A549 (cell line): Measurements from ENCODE around the gene TSPAN5. TPM values are rescaled to one million over a fixed set of nuclear protein-coding genes. Genes with fewer than 3 reads are reported as not detected.

Experiments used
- ATAC-seq, 2 experiments: fragments of 200-7000 bp in 1 of 2; fragments of >200 bp in 1 of 2; cut with Nextera tagmentation in 1 of 2; cut with Tn5 transposase in 1 of 2; 3 replicates each; pipeline versions ENCODE4 v1.8.0 to v1.9.1; 2018 to 2020; ENCODE audit warnings: mild to moderate bottlenecking in 1 of 2, moderate library complexity in 1 of 2
- CTCF ChIA-PET: fragments of 300-600 bp; sonication (Branson Sonifier 250); formaldehyde crosslinking; extraction: SDS; loops from one replicate; lab custom pipeline; 2021; ENCODE audit warnings: antibody characterized with exemption, inconsistent platforms; lab: Yijun Ruan, JAX
- POLR2A ChIA-PET: fragments of 350-600 bp; formaldehyde crosslinking; extraction: SDS; loops from one replicate; lab custom pipeline; 2021; ENCODE audit warnings: antibody characterized with exemption, inconsistent platforms; lab: Yijun Ruan, JAX
- DNase-seq, 2 experiments: peaks; one replicate each; pipeline versions ENCODE4 v3.0.0 to v3.0.0-alpha.2; 2011 to 2016; ENCODE audit warnings: low read depth in 1 of 2, low spot score in 1 of 2
- FAIRE-seq: peaks from 2 replicates; lab custom pipeline; 2011; peaks lifted over from hg19 to GRCh38; lab: Jason Lieb, UNC
- H3K27ac ChIP-seq, 2 experiments: fragments of >200 bp; sonication (Bioruptor Twin); formaldehyde crosslinking; 3 replicates each; pipeline ENCODE4 v1.5.1; 2016 to 2017
- H3K4me1 ChIP-seq: fragments of >200 bp; sonication (Bioruptor Twin); formaldehyde crosslinking; 3 replicates; pipeline ENCODE4 v1.6.1; 2016
- H3K4me2 ChIP-seq: fragments of >200 bp; sonication (Bioruptor Twin); formaldehyde crosslinking; 3 replicates; pipeline ENCODE4 v1.6.1; 2016
- H3K4me3 ChIP-seq: fragments of >200 bp; sonication (Bioruptor Twin); formaldehyde crosslinking; 3 replicates; pipeline ENCODE4 v1.5.1; 2016
- H3K9me3 ChIP-seq: fragments of >200 bp; sonication (Bioruptor Twin); formaldehyde crosslinking; 3 replicates; pipeline ENCODE4 v1.6.1; 2016
- CBX2 ChIP-seq: fragments of 200-600 bp; sonication (generic); IDR thresholded peaks from 2 replicates; pipeline ENCODE4 v1.6.1; 2016; ENCODE audit warnings: low read depth, mild to moderate bottlenecking, borderline replicate concordance
- CBX8 ChIP-seq: fragments of 200-600 bp; sonication (generic); IDR thresholded peaks from 2 replicates; pipeline ENCODE4 v1.6.1; 2016
- CHD2 ChIP-seq: fragments of 150-350 bp; IDR thresholded peaks from 2 replicates; pipeline ENCODE4 v1.6.1; 2014; ENCODE audit warnings: low read length; ENCODE audit not compliant: partially characterized antibody
- ELK1 ChIP-seq: fragments of 150-350 bp; IDR thresholded peaks from 2 replicates; pipeline ENCODE4 v1.6.1; 2014; ENCODE audit warnings: low read depth, mild to moderate bottlenecking, low read length
- EP300 ChIP-seq, 2 experiments: fragments of >200 bp; sonication (Bioruptor Twin); formaldehyde crosslinking; IDR thresholded peaks; 2 replicates in 1 of 2; 3 replicates in 1 of 2; pipeline ENCODE4 v1.6.1; 2016 to 2017
- ESRRA ChIP-seq: fragments of 150-350 bp; IDR thresholded peaks from 2 replicates; pipeline ENCODE4 v1.6.1; 2014; ENCODE audit warnings: mild to moderate bottlenecking, low read length, borderline replicate concordance
- FOSL2 ChIP-seq, 2 experiments: fragments of 450-650 bp in 1 of 2; fragments of >200 bp in 1 of 2; sonication (Bioruptor Twin) in 1 of 2; formaldehyde crosslinking; IDR thresholded peaks; 2 replicates each; pipeline versions ENCODE4 v1.5.0 to v1.6.1; 2016 to 2020; ENCODE audit warnings: mild to moderate bottlenecking in 1 of 2, moderate library complexity in 1 of 2
- FOXS1 ChIP-seq: fragments of 250-450 bp; sonication (Bioruptor Pico); IDR thresholded peaks from 2 replicates; pipeline ENCODE4 v1.5.0; 2020; ENCODE audit warnings: mild to moderate bottlenecking, moderate library complexity
- HDAC2 ChIP-seq: fragments of 200-600 bp; sonication (generic); IDR thresholded peaks from 2 replicates; pipeline ENCODE4 v1.6.1; 2016
- HMGXB4 ChIP-seq: fragments of 250-450 bp; sonication (Bioruptor Pico); IDR thresholded peaks from 2 replicates; pipeline ENCODE4 v1.5.0; 2021; ENCODE audit warnings: mild to moderate bottlenecking, moderate library complexity, borderline replicate concordance
- HOXA7 ChIP-seq: fragments of 250-450 bp; sonication (Bioruptor Pico); IDR thresholded peaks from 2 replicates; pipeline ENCODE4 v1.5.0; 2020; ENCODE audit warnings: mild to moderate bottlenecking, moderate library complexity
- HOXB13 ChIP-seq: fragments of 250-450 bp; sonication (Bioruptor Pico); IDR thresholded peaks from 2 replicates; pipeline ENCODE4 v1.5.0; 2020; ENCODE audit warnings: low read depth, mild to moderate bottlenecking, moderate library complexity
- HOXB5 ChIP-seq: fragments of 250-450 bp; sonication (Bioruptor Pico); IDR thresholded peaks from 2 replicates; pipeline ENCODE4 v1.5.0; 2020; ENCODE audit warnings: mild to moderate bottlenecking, moderate library complexity
- KDM1A ChIP-seq: fragments of 200-600 bp; sonication (generic); IDR thresholded peaks from 2 replicates; pipeline ENCODE4 v1.6.1; 2016; ENCODE audit warnings: low read depth, mild to moderate bottlenecking
- KDM5A ChIP-seq: fragments of 200-600 bp; sonication (generic); IDR thresholded peaks from 2 replicates; pipeline ENCODE4 v1.6.1; 2016; ENCODE audit warnings: antibody characterized with exemption, mild to moderate bottlenecking
- MAFK ChIP-seq: fragments of 450-650 bp; IDR thresholded peaks from 2 replicates; pipeline ENCODE4 v1.6.1; 2014; ENCODE audit not compliant: partially characterized antibody
- MAX ChIP-seq: IDR thresholded peaks from 2 replicates; pipeline ENCODE4 v1.6.1; 2012
- MYC ChIP-seq: IDR thresholded peaks from 2 replicates; pipeline ENCODE4 v1.6.1; 2012; ENCODE audit warnings: mild to moderate bottlenecking, inconsistent platforms, low read length, improper control_type of control experiment, borderline replicate concordance
- NR3C1 ChIP-seq: fragments of >200 bp; sonication (Bioruptor Twin); formaldehyde crosslinking; IDR thresholded peaks from 3 replicates; pipeline ENCODE4 v1.6.1; 2017
- POLR2AphosphoS2 ChIP-seq: conservative IDR thresholded peaks from 2 replicates; pipeline ENCODE4 v1.6.1; 2012; ENCODE audit warnings: low read length, improper control_type of control experiment, inconsistent platforms
- RAD21 ChIP-seq, 2 experiments: fragments of >200 bp in 1 of 2; sonication (Bioruptor Twin) in 1 of 2; formaldehyde crosslinking in 1 of 2; IDR thresholded peaks in 1 of 2; conservative IDR thresholded peaks in 1 of 2; 2 replicates in 1 of 2; 3 replicates in 1 of 2; pipeline ENCODE4 v1.6.1; 2012 to 2018; ENCODE audit warnings: inconsistent platforms in 1 of 2
- RARB ChIP-seq: fragments of 250-450 bp; sonication (Bioruptor Pico); IDR thresholded peaks from 2 replicates; pipeline ENCODE4 v1.8.0; 2021; ENCODE audit warnings: mild to moderate bottlenecking, moderate library complexity
- RNF2 ChIP-seq: fragments of 200-600 bp; sonication (generic); IDR thresholded peaks from 2 replicates; pipeline ENCODE4 v1.6.1; 2016; ENCODE audit warnings: low read depth, mild to moderate bottlenecking, antibody characterized with exemption, moderate library complexity, borderline replicate concordance
- SREBF2 ChIP-seq: fragments of 450-650 bp; IDR thresholded peaks from 2 replicates; pipeline ENCODE4 v1.6.1; 2014; ENCODE audit warnings: mild to moderate bottlenecking, moderate library complexity
- TFCP2L1 ChIP-seq: fragments of 250-450 bp; sonication (Bioruptor Pico); IDR thresholded peaks from 2 replicates; pipeline ENCODE4 v1.5.0; 2021; ENCODE audit warnings: mild to moderate bottlenecking
- USF2 ChIP-seq: fragments of 450-650 bp; IDR thresholded peaks from 2 replicates; pipeline ENCODE4 v1.6.1; 2014; ENCODE audit warnings: antibody characterized with exemption
- ZC3H11A ChIP-seq: fragments of 450-650 bp; IDR thresholded peaks from 2 replicates; pipeline ENCODE4 v1.6.1; 2014; ENCODE audit warnings: antibody characterized with exemption, mild to moderate bottlenecking
- ZFP36 ChIP-seq: fragments of 450-650 bp; IDR thresholded peaks from 2 replicates; pipeline ENCODE4 v1.6.1; 2014; ENCODE audit warnings: borderline replicate concordance; ENCODE audit not compliant: partially characterized antibody
- ZSCAN20 ChIP-seq: fragments of 250-450 bp; sonication (Bioruptor Pico); IDR thresholded peaks from 2 replicates; pipeline ENCODE4 v1.8.0; 2022; ENCODE audit warnings: mild to moderate bottlenecking, moderate library complexity
- whole genome bisulfite sequencing: methylation state at CpG from one replicate; pipeline ENCODE4 v1.1.6; 2017; ENCODE audit errors: missing lambda C conversion rate; 5-methylcytosine and 5-hydroxymethylcytosine counted together
- polyA plus RNA-seq, 4 experiments: library from polyadenylated mRNA; depleted of rRNA in 3 of 4; stranded (reverse); fragments of >200 nt; fragmentation: RNase III in 1 of 4; extraction: RNeasy Plus Mini Kit Qiagen cat#74134 plus additional on column Dnase treatment in 1 of 4; gene quantifications; 2 replicates in 3 of 4; 3 replicates in 1 of 4; pipeline ENCODE4 v1.2.3, GENCODE V29; 2011 to 2017
- TF ChIP-seq, protein P1 (sequence below): fragments of 250-450 bp; sonication (Bioruptor Pico); IDR thresholded peaks from 2 replicates; pipeline ENCODE4 v1.5.0; 2020; ENCODE audit warnings: low read depth, mild to moderate bottlenecking, moderate library complexity
- TF ChIP-seq, protein P2 (sequence below): IDR thresholded peaks from 2 replicates; pipeline ENCODE4 v1.6.1; 2012

Gene TSPAN5
- polyA plus RNA-seq, 2 of the 4 experiments (the other 2 are of a cell fraction): 9.5 to 12.4 TPM

DNA sequence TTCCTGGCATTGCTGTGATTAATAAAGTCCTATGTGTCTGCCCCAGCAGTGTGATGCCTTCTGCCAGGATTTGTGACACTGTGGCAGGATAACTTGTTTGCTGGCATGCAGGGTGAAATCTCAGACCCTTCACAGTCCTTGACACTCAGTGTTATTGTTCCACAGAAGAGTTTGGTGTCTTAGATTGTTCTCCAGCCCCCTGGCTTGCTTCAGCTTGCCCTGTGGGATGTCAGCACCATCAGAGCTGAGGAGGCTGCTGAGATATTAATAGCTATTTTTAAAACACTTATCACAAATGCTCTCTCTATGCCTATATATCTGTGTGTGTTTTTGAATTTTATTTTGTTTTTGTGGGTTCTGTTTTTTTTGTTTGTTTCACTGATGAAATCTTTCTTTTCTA, 136.9 kb downstream of the TSPAN5 start:
- no peak for TF ChIP-seq HOXA7 (CRISPR knock-in tag)
- TF ChIP-seq CHD2: no peak
- no peak for TF ChIP-seq ELK1
- no peak for TF ChIP-seq ZFP36
- no peak for TF ChIP-seq RNF2
- no peak for TF ChIP-seq CBX2
- no peak for TF ChIP-seq MYC
- no peak for TF ChIP-seq FOXS1 (CRISPR knock-in tag)
- TF ChIP-seq MAX: no peak
- no peak for TF ChIP-seq ZSCAN20 (CRISPR knock-in tag)
- TF ChIP-seq POLR2AphosphoS2: no peak
- no peak for TF ChIP-seq SREBF2
- TF ChIP-seq TFCP2L1 (CRISPR knock-in tag): no peak
- TF ChIP-seq HDAC2: no peak
- TF ChIP-seq KDM1A: no peak
- no peak for TF ChIP-seq ESRRA
- peak overlapping the region; percentile 70 to 73; a peak in 5 of 6 replicates for H3K27ac ChIP-seq
- FAIRE-seq (no peak), DNase-seq (no peak), ATAC-seq (no peak)
- H3K4me1 ChIP-seq: peaks cover 55% of the 10 kb centered on the region
- H3K4me3 ChIP-seq: no peak overlapping the region
- CTCF ChIA-PET: interaction anchor here (1.3 kb wide), 1 partner anchor 54 kb away, joined by 6 read pairs; no protein-coding TSS in a partner anchor
- H3K9me3 ChIP-seq: no peaks in the 10 kb centered on the region
- POLR2A ChIA-PET: no interaction called here
- H3K4me2 ChIP-seq: peak overlapping the region; percentile 77; the same call in 2 of the 3 replicates

GRCh38 chr4:98519268-98519977, 139.0 kb downstream of the TSPAN5 start:
- no peak overlapping the region for H3K4me2 ChIP-seq
- peak overlapping the region; percentile 3 to 85; a peak in 3 of 6 replicates for H3K27ac ChIP-seq
- DNase-seq: no peak
- H3K9me3 ChIP-seq: no peaks in the 10 kb centered on the region
- POLR2A ChIA-PET: no interaction called here
- 72% methylated on average over 7 of the region's 7 CpGs for WGBS
- H3K4me1 ChIP-seq: peaks cover 70% of the 10 kb centered on the region
- FAIRE-seq: no peak
- CTCF ChIA-PET: interaction anchor here (0.9 kb wide), 1 partner anchor 52 kb away, joined by 3 read pairs; no protein-coding TSS in a partner anchor
- H3K4me3 ChIP-seq: no peak overlapping the region
- no peak for ATAC-seq
- TF ChIP-seq HOXB5: no peak
- TF ChIP-seq MAFK: no peak
- no peak for TF ChIP-seq KDM5A
- no peak for TF ChIP-seq FOSL2 (IDR thresholded peaks at IDR 0.05)
- no peak for TF ChIP-seq FOSL2 (CRISPR knock-in tag; IDR thresholded peaks at IDR 0.05)
- TF ChIP-seq, protein P1, sequence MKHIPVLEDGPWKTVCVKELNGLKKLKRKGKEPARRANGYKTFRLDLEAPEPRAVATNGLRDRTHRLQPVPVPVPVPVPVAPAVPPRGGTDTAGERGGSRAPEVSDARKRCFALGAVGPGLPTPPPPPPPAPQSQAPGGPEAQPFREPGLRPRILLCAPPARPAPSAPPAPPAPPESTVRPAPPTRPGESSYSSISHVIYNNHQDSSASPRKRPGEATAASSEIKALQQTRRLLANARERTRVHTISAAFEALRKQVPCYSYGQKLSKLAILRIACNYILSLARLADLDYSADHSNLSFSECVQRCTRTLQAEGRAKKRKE (CRISPR knock-in tag): no peak
- TF ChIP-seq EP300 (IDR thresholded peaks at IDR 0.05): no peak
- TF ChIP-seq ZC3H11A: no peak
- no peak for TF ChIP-seq CBX8
- no peak for TF ChIP-seq NR3C1
- TF ChIP-seq, protein P2, sequence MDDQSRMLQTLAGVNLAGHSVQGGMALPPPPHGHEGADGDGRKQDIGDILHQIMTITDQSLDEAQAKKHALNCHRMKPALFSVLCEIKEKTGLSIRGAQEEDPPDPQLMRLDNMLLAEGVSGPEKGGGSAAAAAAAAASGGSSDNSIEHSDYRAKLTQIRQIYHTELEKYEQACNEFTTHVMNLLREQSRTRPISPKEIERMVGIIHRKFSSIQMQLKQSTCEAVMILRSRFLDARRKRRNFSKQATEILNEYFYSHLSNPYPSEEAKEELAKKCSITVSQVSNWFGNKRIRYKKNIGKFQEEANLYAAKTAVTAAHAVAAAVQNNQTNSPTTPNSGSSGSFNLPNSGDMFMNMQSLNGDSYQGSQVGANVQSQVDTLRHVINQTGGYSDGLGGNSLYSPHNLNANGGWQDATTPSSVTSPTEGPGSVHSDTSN: no peak
- TF ChIP-seq HOXB13 (CRISPR knock-in tag): no peak
- TF ChIP-seq USF2: no peak
- TF ChIP-seq HMGXB4: no peak
- no peak for TF ChIP-seq RARB (CRISPR knock-in tag)
- TF ChIP-seq RAD21 (conservative IDR thresholded peaks at IDR 0.05 in 1 of 2, IDR thresholded peaks at IDR 0.05 in 1 of 2): no peak
- no peak for TF ChIP-seq RNF2
